OCI-LY7 (cell line): ENCODE measurements around the gene MALL.
"Not testable (repeated sequence)": the region's sequence is repeated elsewhere in the genome, so short reads cannot be mapped to it uniquely, and the experiment has no call there.

ENCODE experiments used
- EZH2phosphoT487 ChIP-seq: fragments of 200-600 bp; sonication (generic); IDR thresholded peaks from 2 replicates; pipeline ENCODE4 v1.6.1; 2018; ENCODE audit warnings: low read depth, borderline replicate concordance, mild to moderate bottlenecking, mixed run types, antibody characterized with exemption, low read length, moderate library complexity, mixed read lengths
- TF ChIP-seq, protein P1 (sequence below): fragments of 200-600 bp; sonication (generic); conservative IDR thresholded peaks from 2 replicates; pipeline ENCODE4 v1.5.1; 2014; ENCODE audit warnings: mild to moderate bottlenecking, antibody characterized with exemption, low read length, moderate library complexity, mixed read lengths

GRCh38 chr2:110041941-110042660 lies 73.5 kb downstream of the MALL start:
- TF ChIP-seq, protein P1, sequence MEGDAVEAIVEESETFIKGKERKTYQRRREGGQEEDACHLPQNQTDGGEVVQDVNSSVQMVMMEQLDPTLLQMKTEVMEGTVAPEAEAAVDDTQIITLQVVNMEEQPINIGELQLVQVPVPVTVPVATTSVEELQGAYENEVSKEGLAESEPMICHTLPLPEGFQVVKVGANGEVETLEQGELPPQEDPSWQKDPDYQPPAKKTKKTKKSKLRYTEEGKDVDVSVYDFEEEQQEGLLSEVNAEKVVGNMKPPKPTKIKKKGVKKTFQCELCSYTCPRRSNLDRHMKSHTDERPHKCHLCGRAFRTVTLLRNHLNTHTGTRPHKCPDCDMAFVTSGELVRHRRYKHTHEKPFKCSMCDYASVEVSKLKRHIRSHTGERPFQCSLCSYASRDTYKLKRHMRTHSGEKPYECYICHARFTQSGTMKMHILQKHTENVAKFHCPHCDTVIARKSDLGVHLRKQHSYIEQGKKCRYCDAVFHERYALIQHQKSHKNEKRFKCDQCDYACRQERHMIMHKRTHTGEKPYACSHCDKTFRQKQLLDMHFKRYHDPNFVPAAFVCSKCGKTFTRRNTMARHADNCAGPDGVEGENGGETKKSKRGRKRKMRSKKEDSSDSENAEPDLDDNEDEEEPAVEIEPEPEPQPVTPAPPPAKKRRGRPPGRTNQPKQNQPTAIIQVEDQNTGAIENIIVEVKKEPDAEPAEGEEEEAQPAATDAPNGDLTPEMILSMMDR, result not testable (repeated sequence)
- not testable (repeated sequence) for TF ChIP-seq EZH2phosphoT487
